GM18517 (cell line): Measurements from ENCODE around the gene IMPDH1.

Experiments
- ATAC-seq: cut with Tn5 transposase; IDR thresholded peaks from one replicate; pipeline ENCODE4 v1.9.1; 2021; ENCODE audit warnings: mild to moderate bottlenecking, moderate library complexity; ENCODE audit not compliant: unreplicated experiment

Gene IMPDH1

DNA sequence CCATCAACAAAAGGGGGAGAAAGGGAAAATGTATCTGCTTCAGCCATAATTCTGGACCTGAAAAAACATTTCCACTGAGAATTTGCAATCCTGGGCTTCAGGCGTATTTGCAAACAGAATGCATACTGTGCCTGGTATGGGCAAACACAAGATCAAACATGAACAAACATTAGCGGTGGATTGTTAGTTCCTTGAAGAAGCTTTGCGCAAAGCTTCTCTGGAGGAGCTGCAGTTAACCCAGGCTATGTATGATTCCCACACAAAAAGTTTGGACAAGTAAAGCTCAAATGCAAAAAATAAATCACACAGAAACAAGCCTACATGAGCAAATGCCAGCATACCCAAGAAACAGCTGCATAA, 25.5 kb upstream of the IMPDH1 start:
- no peak for ATAC-seq

DNA sequence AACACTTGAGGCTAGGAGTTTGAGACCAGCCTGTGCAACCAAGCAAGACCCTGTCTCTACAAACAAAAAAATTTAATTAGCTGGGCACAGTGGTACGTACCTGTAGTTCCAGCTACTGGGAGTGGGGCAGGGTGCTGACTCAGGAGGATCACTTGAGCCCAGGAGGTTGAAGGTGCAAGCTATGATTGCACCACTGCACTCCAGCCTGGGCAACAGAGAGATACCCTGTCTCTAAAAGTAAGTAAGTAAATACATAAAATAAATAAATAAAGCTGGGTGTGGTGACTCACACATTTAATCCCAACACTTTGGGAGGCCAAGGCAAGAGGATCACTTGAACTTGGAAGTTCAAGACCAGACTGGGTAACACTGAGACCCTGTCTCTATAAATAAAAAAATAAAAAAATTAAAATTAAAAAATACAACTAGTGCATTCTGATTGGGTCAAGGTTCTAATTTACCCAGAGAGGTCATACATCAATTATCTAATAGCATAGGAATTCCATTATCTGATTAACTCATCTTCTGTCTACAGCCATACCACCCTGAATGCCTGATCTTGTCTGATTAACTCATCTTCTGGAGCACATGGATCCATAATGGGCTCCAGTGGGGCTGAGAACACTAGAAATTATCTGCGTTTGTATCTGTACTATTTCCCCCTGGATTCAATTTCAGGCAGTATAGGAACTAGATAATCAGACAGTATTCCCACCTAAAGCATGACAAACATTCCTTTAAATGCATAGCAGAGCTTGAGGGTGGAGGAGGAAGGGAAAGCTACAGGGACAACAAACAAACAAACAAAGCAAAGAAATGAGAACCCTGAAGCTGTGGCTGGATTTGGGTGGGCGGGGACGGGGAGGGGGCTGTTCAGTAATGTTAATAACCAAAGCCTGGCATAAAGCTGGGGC, 24.9 kb upstream of the IMPDH1 start:
- ATAC-seq: no peak

DNA sequence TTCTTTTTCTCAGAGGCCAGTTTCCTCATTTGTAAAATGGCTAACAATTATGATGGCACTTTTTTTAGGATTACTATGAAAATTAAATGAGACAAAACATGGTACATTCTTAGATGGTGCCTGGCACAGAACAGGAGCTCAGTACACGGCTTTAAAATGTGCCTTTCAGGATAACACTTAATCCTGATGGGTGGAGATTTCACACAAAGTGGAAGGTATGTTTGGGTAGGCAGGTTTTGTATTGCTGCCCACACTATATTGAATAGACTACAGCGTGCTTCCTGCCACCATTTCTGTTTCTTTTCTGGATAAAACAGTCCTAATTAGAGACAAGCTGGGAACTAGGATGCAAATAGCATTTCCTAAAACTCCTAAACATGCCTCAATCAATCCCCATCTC, 22.0 kb upstream of the IMPDH1 start:
- ATAC-seq: no peak

DNA sequence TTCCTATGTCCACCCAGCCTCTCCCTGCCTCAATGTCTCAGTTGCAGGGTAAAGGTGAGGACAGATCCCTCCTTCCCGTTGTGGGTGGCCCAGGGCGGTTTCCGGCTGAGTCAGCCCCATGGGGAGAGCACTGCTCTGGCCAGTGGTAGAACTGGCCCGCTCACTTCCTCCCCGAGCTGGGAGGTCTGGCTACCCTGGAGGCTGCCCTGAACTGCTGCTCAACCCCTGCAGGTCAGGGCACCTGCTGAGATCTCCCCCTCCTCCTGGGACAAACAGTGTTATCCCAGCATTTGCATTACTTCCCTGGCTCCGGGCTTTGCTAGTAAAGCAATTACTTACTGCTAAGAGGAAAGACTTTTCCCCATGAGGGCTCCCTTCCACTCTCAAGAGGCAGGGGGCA, 21.4 kb upstream of the IMPDH1 start:
- no peak for ATAC-seq

DNA sequence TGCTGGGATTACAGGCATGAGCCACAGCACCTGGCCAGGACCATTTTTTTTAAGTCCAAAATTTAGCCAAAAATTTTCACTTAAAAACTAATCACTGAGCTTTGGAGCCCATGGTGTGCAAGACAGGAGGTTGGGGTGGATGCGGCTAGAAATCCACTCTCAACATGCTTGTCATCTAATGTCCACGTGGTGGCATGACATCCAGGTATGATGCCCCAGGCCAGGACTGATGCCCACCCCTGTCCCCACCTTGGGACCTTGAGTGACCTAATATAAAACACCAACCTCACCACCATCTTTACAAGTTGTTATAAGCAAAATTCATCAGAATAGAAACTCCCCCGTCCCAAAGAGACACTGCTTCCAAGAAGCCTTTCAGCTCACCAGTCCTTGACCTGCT, 20.4 kb upstream of the IMPDH1 start:
- no peak for ATAC-seq

DNA sequence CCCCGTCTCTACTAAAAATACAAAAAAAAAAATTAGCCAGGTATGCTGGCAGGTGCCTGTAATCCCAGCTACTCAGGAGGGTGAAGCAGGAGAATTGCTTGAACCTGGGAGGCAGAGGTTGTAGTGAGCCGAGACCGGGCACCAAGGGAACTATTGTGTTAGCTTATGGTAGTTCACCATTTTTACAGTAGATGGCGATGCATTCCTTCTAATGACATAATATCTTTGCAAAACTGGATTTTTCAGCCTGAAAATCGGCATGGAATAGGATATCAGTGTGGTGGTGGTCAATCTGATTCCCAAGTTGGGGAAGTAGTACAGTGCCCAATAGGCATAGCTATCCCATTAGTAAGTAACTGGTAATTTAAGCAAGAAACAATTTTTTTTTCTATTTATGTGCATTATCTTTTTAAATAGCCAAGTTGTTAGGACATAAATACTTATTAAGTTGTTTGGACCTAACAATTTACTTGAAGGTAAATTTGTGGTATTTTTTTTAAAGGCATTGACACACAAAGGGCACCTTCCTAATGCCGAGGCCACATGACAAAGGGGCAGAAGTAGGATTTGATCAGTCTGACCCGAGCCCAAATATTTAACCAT, 17.6 kb upstream of the IMPDH1 start:
- ATAC-seq: no peak

DNA sequence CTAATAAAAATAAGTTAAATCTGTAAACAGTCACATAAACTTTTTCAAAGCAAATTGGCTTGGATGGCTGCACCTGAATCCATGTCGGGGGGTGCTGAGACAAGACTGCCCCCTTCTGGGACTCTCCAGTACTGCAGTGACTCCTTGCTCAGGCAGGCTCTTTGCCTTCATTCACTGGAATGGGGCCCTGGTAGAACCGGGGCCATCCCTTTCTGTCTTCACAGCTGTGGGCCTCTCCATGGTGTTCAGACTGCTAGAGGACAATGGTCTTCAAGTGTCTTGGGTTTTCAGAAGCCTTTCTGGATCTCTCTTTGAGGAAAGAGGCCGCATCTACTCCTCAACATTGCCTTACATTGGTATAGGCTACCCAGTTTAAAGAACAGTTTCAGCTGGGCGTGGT, 16.1 kb upstream of the IMPDH1 start:
- ATAC-seq: no peak

DNA sequence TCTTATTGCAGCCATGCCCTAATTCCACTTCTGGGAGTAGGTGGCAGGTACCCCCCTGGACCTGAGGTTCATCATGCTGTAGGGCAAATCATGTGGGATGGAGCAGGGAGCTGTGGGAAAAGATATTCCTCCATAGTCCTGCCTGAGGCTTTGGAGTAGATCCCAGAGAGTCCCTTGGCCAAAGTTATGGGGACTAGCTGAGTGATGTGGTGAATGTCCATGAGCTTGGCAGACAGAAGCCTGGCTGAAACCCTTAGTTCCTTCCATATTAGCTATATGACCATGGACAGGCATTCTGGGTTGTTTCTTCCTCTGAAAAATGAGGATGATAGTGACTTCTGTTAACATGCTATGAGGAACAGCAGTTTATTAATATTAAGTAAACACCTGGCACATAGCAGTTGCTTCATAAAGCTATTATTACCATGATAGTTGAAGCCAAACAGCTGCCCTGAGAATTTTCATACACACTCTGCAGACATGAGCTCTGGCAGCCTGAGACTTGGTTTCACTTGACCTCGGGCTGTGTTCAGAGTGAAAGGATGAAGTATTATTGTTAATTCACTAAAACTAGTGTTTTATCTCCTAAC, 15.0 kb upstream of the IMPDH1 start:
- ATAC-seq: no peak

DNA sequence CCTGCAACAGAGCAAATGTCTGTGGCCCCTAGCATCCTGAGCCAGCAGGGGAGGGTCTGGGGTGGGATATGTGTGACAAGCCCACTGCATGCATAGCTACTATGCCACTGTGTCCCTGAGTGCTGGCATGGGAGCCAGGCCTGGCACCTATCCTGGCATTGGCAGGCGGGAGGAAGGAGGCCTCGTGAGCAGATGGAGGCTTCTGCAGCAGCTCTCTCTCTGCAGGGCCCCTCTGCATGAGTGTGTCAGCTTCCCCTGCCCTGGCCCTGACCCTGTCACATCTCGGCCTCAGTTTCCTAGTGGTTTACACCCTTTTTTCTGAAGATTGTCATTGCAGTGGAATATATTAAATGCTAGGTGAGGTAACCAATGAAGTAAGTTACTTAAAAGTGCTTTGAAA, 13.1 kb upstream of the IMPDH1 start:
- no peak for ATAC-seq

DNA sequence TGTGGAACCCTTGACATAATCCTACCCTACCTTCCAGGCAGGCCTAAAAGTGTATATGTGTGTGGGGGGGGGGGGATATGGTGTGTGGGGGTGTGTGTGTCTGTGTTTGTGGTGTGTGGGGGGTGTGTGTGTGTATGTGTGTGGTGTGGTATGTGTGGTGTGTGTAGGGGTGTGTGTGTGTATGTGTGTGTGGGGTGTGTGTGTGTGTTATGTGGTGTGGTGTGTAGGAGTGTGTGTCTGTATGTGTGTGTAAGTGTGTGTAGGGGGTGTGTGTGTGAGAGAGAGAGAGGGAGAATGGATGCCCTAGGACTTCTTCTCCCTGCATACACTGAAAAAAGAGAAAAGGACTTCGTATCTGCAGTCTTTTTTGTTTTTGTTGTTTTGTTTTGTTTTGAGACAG, 12.3 kb upstream of the IMPDH1 start:
- ATAC-seq: no peak

DNA sequence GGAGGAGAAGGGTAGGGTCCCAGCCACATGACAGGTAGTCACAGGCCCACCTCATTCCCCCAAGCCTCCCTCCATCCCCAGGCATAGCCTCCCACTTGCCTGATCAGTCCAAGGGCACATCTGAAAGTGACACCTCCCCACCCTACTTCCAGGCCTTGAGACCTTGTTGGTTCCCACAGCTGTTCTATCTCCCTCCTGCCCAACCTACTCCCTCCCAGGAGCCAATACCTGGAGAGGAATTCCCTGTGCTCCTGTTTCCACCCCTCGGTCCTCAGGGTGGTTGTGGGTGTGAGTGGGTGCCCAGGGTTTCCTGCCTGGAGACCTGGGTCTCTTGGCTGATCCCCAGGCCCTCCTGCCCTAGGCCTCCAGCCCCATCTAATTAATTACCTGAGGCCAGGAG, 11.6 kb upstream of the IMPDH1 start:
- ATAC-seq: no peak

DNA sequence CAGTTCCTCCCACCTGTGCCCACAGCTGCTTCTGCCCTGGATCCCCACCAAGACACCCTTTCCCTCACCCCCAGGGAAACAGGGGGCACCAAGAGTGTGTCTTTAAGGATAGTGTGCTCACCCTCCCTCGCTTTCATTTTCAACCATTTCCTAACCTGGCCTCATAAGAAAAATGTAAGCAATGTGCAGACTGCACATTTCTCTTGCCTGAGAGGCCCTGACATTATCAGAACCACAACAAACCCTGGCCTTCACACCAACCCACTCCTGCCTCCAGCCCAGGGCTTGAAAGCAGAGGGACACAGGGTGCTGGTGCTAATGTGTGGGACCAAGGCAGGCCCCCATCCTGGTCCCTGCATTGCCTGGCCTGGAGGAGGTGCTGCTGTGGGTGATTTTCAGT, 11.0 kb upstream of the IMPDH1 start:
- ATAC-seq: no peak

DNA sequence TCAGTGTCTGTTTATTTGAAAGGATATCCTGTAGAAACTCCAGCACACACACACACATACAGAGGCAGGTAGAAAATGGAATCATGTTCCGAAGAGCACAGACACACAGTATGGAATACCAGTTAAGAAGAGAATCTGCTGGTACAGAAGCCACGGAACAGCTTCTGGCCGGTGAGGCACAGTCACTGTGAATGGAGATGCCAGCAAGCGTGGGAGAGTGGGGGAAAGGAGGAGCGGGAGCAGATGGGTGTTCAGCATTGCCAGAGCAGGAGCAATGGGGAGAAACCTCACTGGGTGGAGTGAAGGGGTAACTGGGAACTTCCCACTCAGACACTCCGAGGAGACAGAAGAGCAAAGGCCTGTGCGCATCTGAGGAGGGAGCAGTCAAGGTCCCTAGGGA, 9.5 kb upstream of the IMPDH1 start:
- ATAC-seq: no peak

DNA sequence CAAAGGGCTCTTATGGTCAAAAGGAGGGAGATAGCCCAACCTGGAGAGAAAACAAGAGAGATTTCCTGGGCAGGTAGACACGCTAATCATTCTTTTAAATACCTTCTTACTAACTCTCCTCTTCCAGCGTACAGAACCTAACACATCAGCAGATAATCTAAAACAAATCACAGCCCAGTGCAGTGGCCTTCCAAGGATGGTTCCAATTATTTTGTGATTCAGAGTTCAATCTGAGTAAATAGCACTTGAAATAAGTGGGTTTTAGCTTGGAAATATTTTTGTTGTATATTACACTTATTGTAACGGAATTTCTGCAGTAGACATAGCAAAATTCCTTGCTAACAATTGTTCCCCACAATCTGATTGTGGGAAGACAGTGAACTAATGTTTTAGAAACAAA, 7.3 kb upstream of the IMPDH1 start:
- ATAC-seq: no peak

DNA sequence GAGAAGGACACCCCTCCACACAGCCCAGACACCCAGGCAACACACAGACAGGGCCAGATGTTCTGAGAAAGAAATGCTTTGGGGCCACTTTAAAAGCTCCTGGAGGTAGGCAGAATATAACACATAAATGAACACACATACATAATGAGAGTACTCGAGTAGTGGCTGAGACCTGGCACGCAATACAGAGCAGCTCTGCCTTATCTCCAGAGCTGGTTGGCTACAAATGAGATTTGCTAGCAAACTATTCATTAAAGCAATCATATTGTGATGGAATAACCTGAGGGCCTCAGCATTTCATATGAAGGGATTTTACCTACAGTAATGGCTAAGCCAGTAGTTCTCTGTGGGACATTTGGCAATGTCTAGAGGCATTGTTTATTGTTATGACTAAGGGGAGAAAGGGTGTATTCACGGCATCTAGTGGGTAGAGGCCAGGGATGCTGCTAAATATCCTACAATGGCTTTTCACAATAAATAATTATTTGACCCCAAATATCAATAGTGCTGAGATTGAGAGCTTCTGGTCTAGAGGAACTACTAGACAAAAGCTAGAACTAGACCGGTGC, 5.5 kb upstream of the IMPDH1 start:
- no peak for ATAC-seq

DNA sequence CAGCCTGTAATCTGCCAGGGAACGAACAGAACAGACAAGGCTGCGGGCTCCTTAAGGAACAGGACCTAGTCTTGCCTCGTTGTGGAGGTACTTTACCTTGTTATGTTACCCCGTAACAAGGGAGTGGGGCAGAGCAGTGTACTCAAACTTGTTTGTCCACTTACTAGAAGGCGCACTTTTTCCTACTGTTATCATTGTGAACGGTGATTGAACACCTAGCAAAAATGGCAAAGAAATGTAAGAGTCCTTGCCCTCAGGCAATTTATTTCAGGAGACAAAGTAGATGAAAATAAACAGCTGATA, 620 bp upstream of the IMPDH1 start:
- no peak for ATAC-seq

DNA sequence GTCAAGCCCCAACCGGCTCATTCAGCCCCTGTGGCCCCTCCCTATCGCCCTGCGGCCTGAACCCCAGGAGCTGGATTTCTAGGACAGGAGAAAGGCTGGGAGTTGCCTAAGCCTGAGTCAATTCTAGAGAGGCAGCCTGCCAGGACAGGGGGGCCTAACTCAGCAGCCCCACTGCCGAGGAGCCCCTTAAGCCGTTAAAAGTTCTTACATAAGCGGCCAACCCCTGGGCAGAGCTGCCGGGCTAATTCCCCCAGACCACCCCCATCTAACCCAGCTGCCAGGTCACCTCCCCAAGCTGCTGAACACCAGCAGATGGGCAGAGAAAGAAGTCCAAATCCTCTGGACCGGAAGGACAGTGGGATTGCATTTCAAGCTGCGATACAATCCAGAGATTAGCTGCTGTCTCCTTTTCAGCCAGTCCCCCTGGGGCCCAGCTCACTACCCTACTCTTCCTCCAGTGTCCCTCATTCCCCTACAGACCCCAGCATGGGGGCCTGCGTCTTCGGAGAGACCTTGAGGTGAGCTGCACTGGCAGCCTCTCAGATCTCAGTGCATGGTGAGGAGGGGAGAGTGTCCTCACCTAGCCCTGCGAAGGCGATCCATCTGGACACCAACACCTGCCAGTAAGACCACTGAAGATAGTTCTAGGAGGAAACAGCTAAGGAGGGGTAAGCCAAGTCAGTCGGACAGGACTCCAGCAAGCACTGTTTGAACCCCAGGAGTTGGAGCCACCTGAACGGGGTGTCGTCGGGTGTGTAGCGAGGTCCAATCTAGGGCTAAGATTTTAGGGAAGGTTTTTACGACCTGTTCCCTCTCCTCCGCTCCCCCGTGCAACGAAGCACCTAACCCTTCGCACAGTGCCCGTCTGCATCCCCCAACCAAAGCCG, 830 bp downstream of the IMPDH1 start:
- ATAC-seq: no peak

DNA sequence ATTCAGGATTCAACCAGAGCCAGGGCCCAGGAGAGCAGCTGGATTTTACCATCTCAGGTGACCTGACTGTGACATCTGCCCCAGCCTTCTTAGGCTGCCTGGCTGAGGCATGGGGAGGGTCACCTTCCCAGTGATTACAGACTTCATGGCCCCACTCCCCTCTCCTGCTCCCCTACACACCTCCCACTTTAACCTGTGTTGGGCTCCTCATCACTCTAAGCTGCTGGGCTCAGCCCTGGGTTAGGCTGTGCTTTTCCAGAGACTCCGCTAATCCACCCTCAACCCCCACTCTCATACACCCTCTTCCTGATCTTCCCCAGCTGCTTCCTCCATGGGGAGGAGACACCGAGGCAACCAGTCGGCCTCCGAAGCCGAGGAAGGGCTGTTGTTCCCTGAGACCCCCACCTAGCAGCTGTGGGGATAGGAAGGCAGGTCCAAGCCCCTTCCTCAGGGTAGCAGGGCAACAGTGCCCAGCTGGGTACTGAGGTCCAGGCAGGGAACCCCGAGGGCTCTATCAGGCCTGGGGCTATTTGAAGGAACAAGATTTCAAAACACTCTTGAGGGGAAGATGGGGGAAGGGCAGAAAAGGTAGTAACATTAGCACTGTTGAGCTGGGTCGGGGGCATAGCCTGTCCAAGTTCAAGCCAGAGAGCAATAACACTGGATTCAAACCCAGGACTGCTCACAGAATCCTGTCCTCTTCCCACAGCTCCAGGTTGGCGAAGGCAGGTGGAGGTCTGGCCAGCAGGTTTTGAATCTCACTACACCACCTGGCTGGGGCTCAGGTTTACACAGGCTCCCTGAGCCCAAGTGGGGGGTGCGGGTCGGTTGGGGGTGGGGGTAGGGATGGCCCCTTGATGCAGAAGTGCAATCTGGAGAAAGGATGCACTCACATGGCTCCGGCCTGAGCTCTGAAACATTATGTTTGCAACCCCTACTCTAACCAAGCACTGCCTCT, 1.8 kb downstream of the IMPDH1 start:
- ATAC-seq: no peak

DNA sequence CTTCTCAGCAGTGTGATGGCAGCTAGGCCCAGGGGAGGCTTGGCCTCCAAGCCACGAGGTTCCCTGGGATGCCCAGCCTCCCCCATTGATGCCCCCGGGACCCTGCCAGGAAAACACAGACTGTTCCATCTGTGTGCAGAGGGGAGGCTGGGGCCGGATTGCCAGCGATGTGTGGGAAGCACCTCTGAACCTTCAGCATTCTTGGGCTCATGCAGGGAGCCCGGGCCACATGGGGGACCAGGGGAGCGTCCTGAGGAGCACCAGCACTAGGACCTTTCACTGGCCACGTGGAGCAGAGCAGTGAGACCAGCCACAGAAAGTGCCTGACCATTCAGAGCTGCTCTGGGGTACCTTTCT, 2.6 kb downstream of the IMPDH1 start:
- no peak for ATAC-seq
